Type B pancreatic cell (in vitro differentiated cells): ENCODE data around the gene GNA12. TPM values are rescaled to one million over a fixed set of nuclear protein-coding genes. Genes with fewer than 3 reads are reported as not detected.

ENCODE experiments used
- DNase-seq: peaks from one replicate; pipeline ENCODE4 v3.0.0; 2021; ENCODE audit warnings: mixed read lengths; ENCODE audit not compliant: unreplicated experiment; ENCODE audit errors: extremely low spot score
- H3K27ac Mint-ChIP-seq: 2 replicates; pipeline ENCODE4 v1.8.0; 2021; ENCODE audit warnings: mild to moderate bottlenecking, mixed read lengths
- H3K27me3 Mint-ChIP-seq: 2 replicates; pipeline ENCODE4 v1.8.0; 2021; ENCODE audit warnings: mixed read lengths
- H3K36me3 Mint-ChIP-seq: 2 replicates; pipeline ENCODE4 v1.8.0; 2021; ENCODE audit warnings: mixed read lengths
- H3K4me1 Mint-ChIP-seq: one replicate; pipeline ENCODE4 v1.8.0; 2021; ENCODE audit warnings: mixed read lengths; ENCODE audit not compliant: unreplicated experiment
- H3K4me3 Mint-ChIP-seq: 2 replicates; pipeline ENCODE4 v1.8.0; 2021; ENCODE audit warnings: mild to moderate bottlenecking, mixed read lengths
- H3K9me3 Mint-ChIP-seq: 2 replicates; pipeline ENCODE4 v1.8.0; 2021; ENCODE audit warnings: mixed read lengths
- CTCF ChIP-seq: fragments of 200-600 bp; sonication (generic); conservative IDR thresholded peaks from 2 replicates; pipeline ENCODE4 v1.5.0; 2021; ENCODE audit warnings: antibody characterized with exemption, mild to moderate bottlenecking
- total RNA-seq: library from RNA; stranded (reverse); gene quantifications from 2 replicates; pipeline ENCODE4 v1.2.1, GENCODE V29; 2021; ENCODE audit warnings: low replicate concordance

GNA12 gene
- total RNA-seq, 1 donor from 2014 or later, result 46.2 TPM

- Mint-ChIP-seq H3K36me3 (peaks cover 12% of the 10 kb centered on the region), H3K27me3 (no peaks in the 10 kb centered on the region), H3K9me3 (no peaks in the 10 kb centered on the region), H3K4me1 (peaks cover 57% of the 10 kb centered on the region), H3K27ac (no peak overlapping the region), H3K4me3 (no peak overlapping the region)
- DNase-seq, result no peak
- no peak for TF ChIP-seq CTCF
Observed at GRCh38 chr7:2819954-2820397, 24.1 kb downstream of the GNA12 start.

- Mint-ChIP-seq H3K27ac (no peak overlapping the region), H3K4me3 (no peak overlapping the region), H3K4me1 (peaks cover 51% of the 10 kb centered on the region), H3K9me3 (no peaks in the 10 kb centered on the region), H3K27me3 (no peaks in the 10 kb centered on the region), H3K36me3 (peaks cover 17% of the 10 kb centered on the region)
- no peak for TF ChIP-seq CTCF
- no peak for DNase-seq
Observed at GRCh38 chr7:2819161-2819953, 24.8 kb downstream of the GNA12 start.

DNA sequence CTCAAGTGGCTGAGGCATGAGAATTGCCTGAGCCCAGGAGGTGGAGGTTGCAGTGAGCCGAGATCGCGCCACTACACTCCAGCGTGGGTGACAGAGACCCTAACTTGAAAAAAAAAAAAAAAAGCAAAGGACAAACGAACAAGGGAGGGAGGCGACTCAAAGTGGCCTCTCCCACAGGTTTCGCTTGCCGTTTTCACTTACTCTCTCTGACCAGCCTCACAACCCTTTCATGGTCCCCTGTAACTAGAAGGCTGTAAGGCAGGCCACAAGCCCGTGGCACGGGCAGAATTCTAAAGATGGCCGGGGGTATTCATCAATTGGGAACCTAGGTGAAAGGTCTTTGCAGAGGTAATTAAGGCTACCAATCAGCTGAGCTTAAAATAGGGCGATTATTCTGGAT, 25.5 kb downstream of the GNA12 start:
- Mint-ChIP-seq H3K9me3 (no peaks in the 10 kb centered on the region), H3K4me3 (no peak overlapping the region), H3K4me1 (peaks cover 44% of the 10 kb centered on the region), H3K27me3 (no peaks in the 10 kb centered on the region), H3K36me3 (peaks cover 21% of the 10 kb centered on the region), H3K27ac (no peak overlapping the region)
- no peak for DNase-seq
- TF ChIP-seq CTCF, result no peak

DNA sequence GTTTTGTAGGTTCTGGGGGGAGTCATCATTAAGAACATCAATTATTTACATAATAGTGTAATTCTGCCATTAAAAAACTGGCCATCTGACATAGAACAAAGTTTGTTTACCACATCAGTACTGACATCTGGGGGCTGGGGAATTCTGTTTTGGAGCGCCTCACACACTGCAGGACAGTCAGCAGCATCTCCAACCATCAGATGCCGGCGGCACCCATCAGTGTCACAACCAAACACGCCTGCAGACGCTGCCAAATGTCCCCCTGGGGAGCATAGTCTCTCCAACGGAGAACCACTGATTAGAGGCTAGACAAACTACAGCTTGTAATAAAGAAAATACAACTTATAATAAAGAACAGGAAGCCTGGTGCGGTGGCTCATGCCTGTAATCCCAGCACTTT, 26.0 kb downstream of the GNA12 start:
- no peak for DNase-seq
- H3K4me3 Mint-ChIP-seq, result no peak overlapping the region
- H3K36me3 Mint-ChIP-seq, result peaks cover 26% of the 10 kb centered on the region
- no peak overlapping the region for H3K27ac Mint-ChIP-seq
- TF ChIP-seq CTCF, result no peak
- H3K4me1 Mint-ChIP-seq, result peaks cover 46% of the 10 kb centered on the region
- no peaks in the 10 kb centered on the region for H3K9me3 Mint-ChIP-seq
- H3K27me3 Mint-ChIP-seq, result no peaks in the 10 kb centered on the region

DNA sequence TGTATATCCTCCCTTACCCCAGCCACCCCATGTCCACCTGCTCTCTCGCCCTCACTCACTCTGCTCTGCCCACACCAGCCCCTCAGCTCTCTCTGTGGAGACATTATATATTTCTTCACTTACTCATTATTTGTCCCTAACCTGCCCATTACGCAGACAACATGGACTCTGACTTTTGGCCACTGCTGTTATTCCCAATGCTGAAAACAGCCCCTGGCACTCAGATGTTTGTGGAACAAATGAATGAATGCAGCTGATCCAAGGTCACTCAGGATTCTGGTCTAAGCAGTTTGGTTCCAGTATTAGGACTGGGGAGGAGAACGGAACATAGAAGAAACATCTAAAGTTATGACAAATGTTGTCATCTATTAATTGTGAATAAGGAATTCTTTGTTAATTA, 26.7 kb downstream of the GNA12 start:
- DNase-seq, result no peak
- TF ChIP-seq CTCF, result no peak
- Mint-ChIP-seq H3K4me3 (no peak overlapping the region), H3K9me3 (no peaks in the 10 kb centered on the region), H3K27ac (no peak overlapping the region), H3K27me3 (no peaks in the 10 kb centered on the region), H3K36me3 (peaks cover 26% of the 10 kb centered on the region), H3K4me1 (peaks cover 44% of the 10 kb centered on the region)
